Measurements from ENCODE around the gene NBEA.

- TF ChIP-seq ZNF274 (IDR thresholded peaks at IDR 0.05; ENCODE audit: low read depth, low read length) (no peak), SUZ12 (IDR thresholded peaks at IDR 0.05; ENCODE audit: extremely low read depth, insufficient read depth, insufficient read length) (no peak)
Observed at GRCh38 chr13:35514801-35515502, 572.9 kb downstream of the NBEA start.

All from NT2/D1 (cell line).